GM21381 (cell line): Measurements from ENCODE around the gene NPW.
A peak's percentile ranks its signal among the peaks of the same experiment; 100 is the strongest.
"Not testable (repeated sequence)": the region's sequence is repeated elsewhere in the genome, so short reads cannot be mapped to it uniquely, and the experiment has no call there.

Source experiments
- ATAC-seq: cut with Tn5 transposase; IDR thresholded peaks from one replicate; pipeline ENCODE4 v1.9.1; 2021; ENCODE audit warnings: mild to moderate bottlenecking, moderate library complexity; ENCODE audit not compliant: unreplicated experiment

Gene NPW

GRCh38 chr16:2001456-2002355, 17.9 kb upstream of the NPW start:
- ATAC-seq: no peak

GRCh38 chr16:2002406-2003230, 17.0 kb upstream of the NPW start:
- no peak for ATAC-seq

- ATAC-seq: no peak
Measured at GRCh38 chr16:2003231-2003826, 16.3 kb upstream of the NPW start.

- no peak for ATAC-seq
Measured at GRCh38 chr16:2003827-2004641, 15.6 kb upstream of the NPW start.

- no peak for ATAC-seq
Measured at GRCh38 chr16:2004795-2005517, 14.6 kb upstream of the NPW start.

- no peak for ATAC-seq
Measured at GRCh38 chr16:2005646-2006045, 13.9 kb upstream of the NPW start.

- no peak for ATAC-seq
Measured at GRCh38 chr16:2006317-2006716, 13.3 kb upstream of the NPW start.

- ATAC-seq: no peak
Measured at GRCh38 chr16:2007081-2007836, 12.3 kb upstream of the NPW start.

- ATAC-seq: no peak
Measured at GRCh38 chr16:2008009-2008526, 11.5 kb upstream of the NPW start.

GRCh38 chr16:2008631-2009163, 10.9 kb upstream of the NPW start:
- ATAC-seq: no peak

GRCh38 chr16:2009164-2009711, 10.3 kb upstream of the NPW start:
- peak; percentile 29 for ATAC-seq

- ATAC-seq: peak; percentile 86
Measured at GRCh38 chr16:2009791-2010510, 9.6 kb upstream of the NPW start, which contains the start of gene ZNF598. Gene ZNF598 (minus strand): TSS chr16:2009821.

- ATAC-seq: not testable (repeated sequence)
Measured at GRCh38 chr16:2011726-2012125, 7.9 kb upstream of the NPW start.

- ATAC-seq: no peak
Measured at GRCh38 chr16:2013527-2013926, 6.1 kb upstream of the NPW start.

GRCh38 chr16:2015117-2015946, 4.3 kb upstream of the NPW start:
- ATAC-seq: no peak

- ATAC-seq: no peak
Measured at GRCh38 chr16:2015947-2016208, 3.7 kb upstream of the NPW start.

- no peak for ATAC-seq
Measured at GRCh38 chr16:2016407-2016922, 3.1 kb upstream of the NPW start.
